RPMI7951 (cell line): ENCODE measurements around the gene FAM184A. TPM values are rescaled to one million over a fixed set of nuclear protein-coding genes. Genes with fewer than 3 reads are reported as not detected.
"Not testable (repeated sequence)": the region's sequence is repeated elsewhere in the genome, so short reads cannot be mapped to it uniquely, and the experiment has no call there.

Experiments used
- DNase-seq: peaks from one replicate; pipeline ENCODE4 v3.0.0-alpha.2; 2012; ENCODE audit warnings: low read depth
- total RNA-seq: library from RNA; depleted of rRNA; stranded (reverse); fragments of >200 nt; shearing (Covaris generic); gene quantifications from 2 replicates; pipeline ENCODE4 v1.2.3, GENCODE V29; 2014

The FAM184A gene
- total RNA-seq, 1 experiment from 2014 or later: 0.24 TPM

- not testable (repeated sequence) for DNase-seq
These were observed 69.2 kb downstream of the FAM184A start for GRCh38 chr6:119009266-119009665.

GRCh38 chr6:119006974-119007373 lies 71.5 kb downstream of the FAM184A start:
- no peak for DNase-seq

- no peak for DNase-seq
These were observed 76.4 kb downstream of the FAM184A start for GRCh38 chr6:119002069-119002468.

- no peak for DNase-seq
These were observed 78.9 kb downstream of the FAM184A start for GRCh38 chr6:118999494-119000040.

GRCh38 chr6:118997426-118997825 lies 81.0 kb downstream of the FAM184A start:
- DNase-seq: not testable (repeated sequence)

GRCh38 chr6:118996289-118996820 lies 82.1 kb downstream of the FAM184A start:
- no peak for DNase-seq

GRCh38 chr6:118993803-118994251 lies 84.6 kb downstream of the FAM184A start:
- DNase-seq: no peak

- no peak for DNase-seq
These were observed 85.1 kb downstream of the FAM184A start for GRCh38 chr6:118993358-118993757.

GRCh38 chr6:118992186-118992795 lies 86.2 kb downstream of the FAM184A start:
- no peak for DNase-seq

- DNase-seq: no peak
These were observed 92.2 kb downstream of the FAM184A start for GRCh38 chr6:118986312-118986711.

- no peak for DNase-seq
These were observed 93.2 kb downstream of the FAM184A start for GRCh38 chr6:118985123-118985830.

GRCh38 chr6:118984342-118984741 lies 94.1 kb downstream of the FAM184A start:
- no peak for DNase-seq

GRCh38 chr6:118982575-118982911 lies 95.9 kb downstream of the FAM184A start:
- no peak for DNase-seq

GRCh38 chr6:118981884-118982574 lies 96.4 kb downstream of the FAM184A start:
- no peak for DNase-seq

- peak; percentile 9 for DNase-seq
These were observed 98.4 kb downstream of the FAM184A start for GRCh38 chr6:118980063-118980462.

- DNase-seq: no peak
These were observed 103.7 kb downstream of the FAM184A start for GRCh38 chr6:118974790-118975189.

- DNase-seq: no peak
These were observed 106.8 kb downstream of the FAM184A start for GRCh38 chr6:118971682-118972081.

GRCh38 chr6:118970866-118971265 lies 107.6 kb downstream of the FAM184A start:
- no peak for DNase-seq

- DNase-seq: peak; percentile 23
These were observed 110.0 kb downstream of the FAM184A start for GRCh38 chr6:118968416-118968815.

- DNase-seq: no peak
These were observed 111.2 kb downstream of the FAM184A start for GRCh38 chr6:118967239-118967638.

- no peak for DNase-seq
These were observed 112.6 kb downstream of the FAM184A start for GRCh38 chr6:118965843-118966370.

- DNase-seq: no peak
These were observed 113.1 kb downstream of the FAM184A start for GRCh38 chr6:118965371-118965770.
